Lung (tissue), 12 donors: ENCODE results near the gene MAB21L4. TPM values are rescaled to one million over a fixed set of nuclear protein-coding genes. Genes with fewer than 3 reads are reported as not detected.

Experiments
- ATAC-seq: fragments of 200-7000 bp; cut with Tn5 transposase; one replicate; pipeline ENCODE4 v1.9.1; 2020; ENCODE audit warnings: moderate number of reproducible peaks; ENCODE audit not compliant: insufficient read depth, low FRiP score
- DNase-seq, 3 donors: peaks; one replicate each; pipeline ENCODE4 v3.0.0-alpha.2; 2013 to 2017
- H3K27ac ChIP-seq, 2 donors: one replicate each; pipeline ENCODE4 v1.5.1; 2013; ENCODE audit warnings: mild to moderate bottlenecking in 2 of 2, moderate library complexity in 2 of 2, control low read depth in 1 of 2, inconsistent platforms in 1 of 2, low read depth in 1 of 2, low read length in 1 of 2
- H3K27me3 ChIP-seq, 3 donors: one replicate each; pipeline ENCODE4 v1.5.1; 2013; ENCODE audit warnings: low read length in 2 of 3; ENCODE audit not compliant: control insufficient read depth in 3 of 3, insufficient read depth in 3 of 3
- H3K36me3 ChIP-seq, 4 donors: one replicate each; pipeline ENCODE4 v1.5.1; 2013; ENCODE audit warnings: low read length in 4 of 4, mild to moderate bottlenecking in 1 of 4, moderate library complexity in 1 of 4; ENCODE audit not compliant: control insufficient read depth in 4 of 4, insufficient read depth in 4 of 4
- H3K4me1 ChIP-seq, 5 donors: one replicate each; pipeline ENCODE4 v1.5.1; 2013; ENCODE audit warnings: low read length in 5 of 5, mild to moderate bottlenecking in 2 of 5, moderate library complexity in 1 of 5; ENCODE audit not compliant: control insufficient read depth in 5 of 5, insufficient read depth in 5 of 5
- H3K4me3 ChIP-seq: one replicate; pipeline ENCODE4 v1.5.1; 2013; ENCODE audit warnings: mild to moderate bottlenecking, control low read depth, moderate library complexity
- H3K9ac ChIP-seq, 2 donors: one replicate each; pipeline ENCODE4 v1.5.1; 2013; ENCODE audit warnings: low read length in 2 of 2, control low read depth in 1 of 2; ENCODE audit not compliant: insufficient read depth in 1 of 2
- H3K9me3 ChIP-seq, 4 donors: one replicate each; pipeline ENCODE4 v1.5.1; 2013; ENCODE audit warnings: low read length in 3 of 4, mild to moderate bottlenecking in 1 of 4, moderate library complexity in 1 of 4; ENCODE audit not compliant: control insufficient read depth in 4 of 4, insufficient read depth in 3 of 4
- WGBS, 2 donors: extraction: QIAGEN DNeasy Blood & Tissue Kit; methylation state at CpG; one replicate each; pipeline ENCODE4 v1.1.7; 2013; 5-methylcytosine and 5-hydroxymethylcytosine counted together
- polyA plus RNA-seq, 2 donors: library from polyadenylated mRNA; stranded (reverse); fragments of 200-250 nt; gene quantifications; one replicate each; pipeline ENCODE4 v1.2.1, GENCODE V29; 2013
- total RNA-seq, 2 donors: library from RNA; depleted of rRNA in 1 of 2; stranded (reverse); fragments of >200 nt in 1 of 2; gene quantifications; one replicate each; pipeline ENCODE4 v1.2.1, GENCODE V29; 2014 to 2021
- TF ChIP-seq, protein P1 (sequence below): IDR thresholded peaks from 2 replicates; pipeline ENCODE4 v1.5.1; 2012; ENCODE audit warnings: mild to moderate bottlenecking; ENCODE audit errors: control extremely low read depth, extremely low read depth
- donor health status: control.
- donor health status: control.
- donor health status: Bipolar disorder and iron deficiency.
- donor health status: healthy.
- donor health status: DM: yes; HTN: yes; CAD: no.

The MAB21L4 gene
- total and polyA plus RNA-seq, 4 donors: 2.9 to 21.1 (median 6.8) TPM

DNA sequence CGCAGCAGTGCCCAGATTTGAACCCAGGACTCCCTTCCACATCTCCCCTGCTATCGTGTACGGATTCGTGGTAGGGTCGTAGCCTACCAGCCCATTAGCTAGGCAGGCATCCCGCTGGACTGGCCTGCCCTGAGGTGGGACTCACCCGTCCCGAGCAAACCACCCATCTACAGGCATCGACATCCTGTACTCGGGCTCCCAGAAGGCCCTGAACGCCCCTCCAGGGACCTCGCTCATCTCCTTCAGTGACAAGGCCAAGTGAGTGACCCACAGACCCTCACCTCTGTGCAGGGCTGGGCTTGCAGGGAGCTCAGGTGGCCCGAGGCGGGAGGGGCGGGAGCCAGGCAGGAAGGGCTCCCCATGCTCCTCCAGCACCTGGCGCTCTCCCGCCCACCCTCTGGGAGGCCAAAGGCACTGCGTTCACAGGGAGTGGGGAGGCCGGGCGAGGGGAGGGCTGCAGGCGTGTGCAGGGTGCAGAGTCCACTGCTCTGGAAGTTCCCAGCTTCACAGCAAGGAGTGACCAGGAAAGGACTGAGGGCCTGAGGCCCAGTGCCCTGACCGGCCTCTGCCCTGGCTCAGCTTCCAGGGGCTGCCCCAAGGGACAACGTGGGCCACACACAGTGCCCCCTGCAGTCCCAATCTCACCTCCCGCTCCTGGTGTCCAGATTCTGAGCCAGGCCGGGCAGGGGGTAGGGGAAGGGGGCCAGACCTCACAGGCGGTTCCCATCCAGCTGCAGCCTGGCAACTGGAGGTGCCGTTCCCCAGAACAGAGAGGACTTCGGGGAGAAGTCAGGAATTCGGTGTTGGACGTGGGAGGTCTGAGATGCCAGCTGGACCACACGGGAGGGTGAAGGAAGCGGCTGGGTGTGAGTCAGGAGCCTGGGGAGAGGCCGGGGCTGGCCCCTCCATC lies 21.9 kb downstream of the MAB21L4 start:
- H3K9ac ChIP-seq: peak overlapping the region in 1 of 2 donors; percentile 1
- H3K27ac ChIP-seq: no peak overlapping the region
- H3K4me3 ChIP-seq: no peak overlapping the region
- TF ChIP-seq, protein P1, sequence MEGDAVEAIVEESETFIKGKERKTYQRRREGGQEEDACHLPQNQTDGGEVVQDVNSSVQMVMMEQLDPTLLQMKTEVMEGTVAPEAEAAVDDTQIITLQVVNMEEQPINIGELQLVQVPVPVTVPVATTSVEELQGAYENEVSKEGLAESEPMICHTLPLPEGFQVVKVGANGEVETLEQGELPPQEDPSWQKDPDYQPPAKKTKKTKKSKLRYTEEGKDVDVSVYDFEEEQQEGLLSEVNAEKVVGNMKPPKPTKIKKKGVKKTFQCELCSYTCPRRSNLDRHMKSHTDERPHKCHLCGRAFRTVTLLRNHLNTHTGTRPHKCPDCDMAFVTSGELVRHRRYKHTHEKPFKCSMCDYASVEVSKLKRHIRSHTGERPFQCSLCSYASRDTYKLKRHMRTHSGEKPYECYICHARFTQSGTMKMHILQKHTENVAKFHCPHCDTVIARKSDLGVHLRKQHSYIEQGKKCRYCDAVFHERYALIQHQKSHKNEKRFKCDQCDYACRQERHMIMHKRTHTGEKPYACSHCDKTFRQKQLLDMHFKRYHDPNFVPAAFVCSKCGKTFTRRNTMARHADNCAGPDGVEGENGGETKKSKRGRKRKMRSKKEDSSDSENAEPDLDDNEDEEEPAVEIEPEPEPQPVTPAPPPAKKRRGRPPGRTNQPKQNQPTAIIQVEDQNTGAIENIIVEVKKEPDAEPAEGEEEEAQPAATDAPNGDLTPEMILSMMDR: no peak
- no peaks in the 10 kb centered on the region for H3K36me3 ChIP-seq
- peak; percentile 79 to 83 (median 82) for DNase-seq
- H3K9me3 ChIP-seq: no peaks in the 10 kb centered on the region
- 87 to 89% methylated on average over 33 of the region's 33 CpGs for WGBS, 2 donors
- ATAC-seq: no peak
- H3K4me1 ChIP-seq: peaks cover 0 to 20% (median 0%) of the 10 kb centered on the region in 5 donors
- H3K27me3 ChIP-seq: no peaks in the 10 kb centered on the region

- WGBS, 2 donors: 95 to 97% methylated on average over 21 of the region's 21 CpGs
- Histone ChIP-seq H3K9me3 (no peaks in the 10 kb centered on the region), H3K9ac (no peak overlapping the region), H3K27ac (no peak overlapping the region), H3K4me3 (no peak overlapping the region), H3K4me1 (peaks cover 0 to 20% (median 0%) of the 10 kb centered on the region in 5 donors), H3K27me3 (no peaks in the 10 kb centered on the region), H3K36me3 (no peaks in the 10 kb centered on the region)
- no peak for ATAC-seq
- TF ChIP-seq, protein P1: no peak
- DNase-seq: no peak
Measured at GRCh38 chr2:240873098-240873788, 22.7 kb downstream of the MAB21L4 start.

DNA sequence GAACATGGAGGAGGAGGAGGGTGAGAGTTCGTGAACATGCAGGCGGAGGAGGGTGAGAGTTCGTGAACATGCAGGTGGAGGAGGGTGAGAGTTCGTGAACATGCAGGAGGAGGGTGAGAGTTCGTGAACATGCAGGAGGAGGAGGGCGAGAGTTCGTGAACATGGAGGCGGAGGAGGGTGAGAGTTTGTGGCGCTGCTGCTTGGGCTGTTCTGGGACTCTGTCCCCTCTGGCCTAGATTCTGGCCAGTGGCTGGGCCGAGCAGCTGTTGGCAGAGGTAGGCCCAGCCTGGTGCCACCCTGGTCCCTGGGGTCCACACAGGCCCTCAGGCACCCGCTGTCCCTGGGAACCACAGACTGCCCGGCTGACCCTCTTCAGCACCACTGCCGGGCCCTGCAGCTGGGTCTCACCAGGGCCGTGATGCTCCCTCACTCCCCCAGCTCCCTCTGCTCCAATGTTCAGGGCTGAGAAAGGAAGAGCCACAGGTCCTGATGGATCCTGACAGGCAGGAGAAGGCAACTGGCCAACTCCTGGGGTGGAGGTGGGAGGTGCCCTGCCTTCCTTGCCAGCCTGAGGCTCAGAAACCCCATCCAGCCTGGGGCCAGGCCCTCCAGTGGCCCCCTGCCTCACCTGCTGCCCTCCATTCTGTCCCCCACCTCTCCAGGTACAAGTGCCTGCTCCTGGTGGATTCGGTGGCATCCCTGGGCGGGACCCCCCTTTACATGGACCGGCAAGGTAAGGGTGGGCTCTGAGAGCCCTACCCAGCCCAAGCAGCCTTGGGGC lies 23.4 kb downstream of the MAB21L4 start:
- 88 to 94% methylated on average over 15 to 17 of the region's 17 CpGs for WGBS, 2 donors
- no peaks in the 10 kb centered on the region for H3K36me3 ChIP-seq
- no peak overlapping the region for H3K4me3 ChIP-seq
- H3K4me1 ChIP-seq: peaks cover 0 to 20% (median 0%) of the 10 kb centered on the region in 5 donors
- H3K9ac ChIP-seq: no peak overlapping the region
- ATAC-seq (no peak), DNase-seq (no peak)
- H3K9me3 ChIP-seq: no peaks in the 10 kb centered on the region
- TF ChIP-seq, protein P1: no peak
- H3K27me3 ChIP-seq: no peaks in the 10 kb centered on the region
- no peak overlapping the region for H3K27ac ChIP-seq
